Tibial nerve (tissue), 4 donors: ENCODE results near the gene PLCB4.

Source experiments
- CTCF ChIP-seq, 5 experiments: fragments of 200-600 bp in 3 of 5; fragments of 450-650 bp in 2 of 5; sonication (generic) in 3 of 5; IDR thresholded peaks; one replicate each; pipeline ENCODE4 v1.5.1; 2016 to 2019; ENCODE audit warnings: antibody characterized with exemption in 5 of 5, mild to moderate bottlenecking in 3 of 5, moderate library complexity in 2 of 5
- EP300 ChIP-seq, 2 donors: sonication (generic); formaldehyde crosslinking; IDR thresholded peaks; one replicate each; pipeline ENCODE4 v1.6.1; 2017; ENCODE audit warnings: antibody characterized with exemption in 2 of 2, mild to moderate bottlenecking in 1 of 2
- POLR2A ChIP-seq, 2 donors: fragments of 450-650 bp; IDR thresholded peaks; one replicate each; pipeline ENCODE4 v1.6.1; 2017; ENCODE audit warnings: antibody characterized with exemption in 2 of 2, mild to moderate bottlenecking in 2 of 2, moderate library complexity in 2 of 2

GRCh38 chr20:9517297-9518162 is 448.6 kb downstream of the PLCB4 start:
- TF ChIP-seq CTCF (IDR thresholded peaks at IDR 0.05) (no peak), POLR2A (IDR thresholded peaks at IDR 0.05) (no peak), EP300 (IDR thresholded peaks at IDR 0.05) (no peak)
